DMS79 treated with DMSO at 0.1 percent for 48 hours (cell line): ENCODE data around the gene MYCBP2.
"Not testable (repeated sequence)": the region's sequence is repeated elsewhere in the genome, so short reads cannot be mapped to it uniquely, and the experiment has no call there.

Experiments
- DNase-seq: peaks from one replicate; lab custom pipeline; 2025; lab: John Stamatoyannopoulos, UW

Gene MYCBP2

GRCh38 chr13:77291774-77292173 lies 35.1 kb downstream of the MYCBP2 start:
- no peak for DNase-seq

GRCh38 chr13:77290342-77290741 lies 36.6 kb downstream of the MYCBP2 start:
- DNase-seq, result no peak

GRCh38 chr13:77289851-77290250 lies 37.0 kb downstream of the MYCBP2 start:
- no peak for DNase-seq

- not testable (repeated sequence) for DNase-seq
These were observed 41.3 kb downstream of the MYCBP2 start for GRCh38 chr13:77285632-77286031.

- DNase-seq, result no peak
These were observed 41.8 kb downstream of the MYCBP2 start for GRCh38 chr13:77285098-77285497.

- DNase-seq, result no peak
These were observed 52.8 kb downstream of the MYCBP2 start for GRCh38 chr13:77274126-77274525.

- DNase-seq, result no peak
These were observed 57.8 kb downstream of the MYCBP2 start for GRCh38 chr13:77269141-77269540.

GRCh38 chr13:77267362-77267761 lies 59.5 kb downstream of the MYCBP2 start:
- no peak for DNase-seq

GRCh38 chr13:77265336-77265735 lies 61.6 kb downstream of the MYCBP2 start:
- DNase-seq, result no peak

GRCh38 chr13:77262198-77262597 lies 64.7 kb downstream of the MYCBP2 start:
- no peak for DNase-seq

GRCh38 chr13:77250975-77251374 lies 75.9 kb downstream of the MYCBP2 start:
- DNase-seq, result no peak

- not testable (repeated sequence) for DNase-seq
These were observed 81.7 kb downstream of the MYCBP2 start for GRCh38 chr13:77245224-77245623.

- no peak for DNase-seq
These were observed 87.6 kb downstream of the MYCBP2 start for GRCh38 chr13:77239312-77239711.

GRCh38 chr13:77235456-77236022 lies 91.4 kb downstream of the MYCBP2 start:
- no peak for DNase-seq

- DNase-seq, result no peak
These were observed 93.7 kb downstream of the MYCBP2 start for GRCh38 chr13:77233159-77233558.

- DNase-seq, result no peak
These were observed 96.3 kb downstream of the MYCBP2 start for GRCh38 chr13:77230560-77230959.

- DNase-seq, result no peak
These were observed 100.9 kb downstream of the MYCBP2 start for GRCh38 chr13:77225946-77226345.

- DNase-seq, result no peak
These were observed 104.0 kb downstream of the MYCBP2 start for GRCh38 chr13:77222909-77223308.

- DNase-seq, result no peak
These were observed 104.7 kb downstream of the MYCBP2 start for GRCh38 chr13:77222000-77222690.

GRCh38 chr13:77219401-77219800 lies 107.5 kb downstream of the MYCBP2 start:
- DNase-seq, result no peak

GRCh38 chr13:77218274-77218673 lies 108.6 kb downstream of the MYCBP2 start:
- no peak for DNase-seq

- DNase-seq, result no peak
These were observed 111.4 kb downstream of the MYCBP2 start for GRCh38 chr13:77215543-77215942.

- no peak for DNase-seq
These were observed 113.2 kb downstream of the MYCBP2 start for GRCh38 chr13:77213644-77214043.

- DNase-seq, result no peak
These were observed 119.0 kb downstream of the MYCBP2 start for GRCh38 chr13:77207943-77208342.
